ENCODE measurements around the gene IBA57.

- TF ChIP-seq CTCF (IDR thresholded peaks at IDR 0.05) (no peak), HDAC2 (IDR thresholded peaks at IDR 0.05) (no peak), EP300 (IDR thresholded peaks at IDR 0.05) (no peak), POLR2A (IDR thresholded peaks at IDR 0.05; ENCODE audit: low read length) (no peak), CHD4 (IDR thresholded peaks at IDR 0.05; ENCODE audit: borderline replicate concordance) (no peak), SMC3 (IDR thresholded peaks at IDR 0.05) (no peak), RNF2 (IDR thresholded peaks at IDR 0.05; ENCODE audit: borderline replicate concordance, low read depth) (no peak), RAD21 (conservative IDR thresholded peaks at IDR 0.05 in 1 of 2, IDR thresholded peaks at IDR 0.05 in 1 of 2) (no peak), MAZ (IDR thresholded peaks at IDR 0.05; ENCODE audit: borderline replicate concordance, low read depth, low read length) (no peak), RFX5 (IDR thresholded peaks at IDR 0.05) (no peak), EHF (CRISPR knock-in tag; IDR thresholded peaks at IDR 0.05) (no peak), RARB (CRISPR knock-in tag; IDR thresholded peaks at IDR 0.05) (no peak), ZC3H11A (IDR thresholded peaks at IDR 0.05) (no peak), RCOR1 (IDR thresholded peaks at IDR 0.05; ENCODE audit: low read depth, low read length) (no peak)
Observed at GRCh38 chr1:228208831-228209551, 43.4 kb downstream of the IBA57 start.

Measured in A549 (cell line).